GM13976 (cell line): Measurements from ENCODE around the gene LRRC23.
"Not testable (repeated sequence)": the region's sequence is repeated elsewhere in the genome, so short reads cannot be mapped to it uniquely, and the experiment has no call there.

Source experiments
- DNase-seq: peaks from one replicate; pipeline ENCODE4 v3.0.0; 2012; ENCODE audit warnings: low spot score
- CTCF ChIP-seq: IDR thresholded peaks from 2 replicates; pipeline ENCODE4 v1.5.1; 2012; ENCODE audit warnings: borderline replicate concordance, mild to moderate bottlenecking; ENCODE audit not compliant: insufficient read depth; ENCODE audit errors: extremely low read depth, missing control alignments, control extremely low read depth
- in situ Hi-C: fragments of 300-500 bp; cut with MboI; formaldehyde crosslinking; loops from one replicate; pipeline ENCODE4 v1.12.0; 2022; ENCODE audit warnings: low sequenced_read_pairs, mixed read lengths, inconsistent platforms; ENCODE audit not compliant: unreplicated experiment

LRRC23 gene

GRCh38 chr12:6873094-6874014 lies 31.3 kb upstream of the LRRC23 start, which contains the start of gene SPSB2:
TSS of gene SPSB2 (minus strand) at chr12:6873303. CDS start at chr12:6872901, 402 bp downstream.
- DNase-seq, result peak; percentile 99
- no peak for TF ChIP-seq CTCF
- in situ Hi-C loops, result no loop called here

- in situ Hi-C loops, DNase-seq: not testable (repeated sequence)
Observed at GRCh38 chr12:6874015-6874368, 30.6 kb upstream of the LRRC23 start.

GRCh38 chr12:6879824-6880223 lies 24.8 kb upstream of the LRRC23 start:
- DNase-seq, in situ Hi-C loops: not testable (repeated sequence)

- DNase-seq, result no peak
- in situ Hi-C loops, result no loop called here
- TF ChIP-seq CTCF, result no peak
Observed at GRCh38 chr12:6883252-6883651, 21.4 kb upstream of the LRRC23 start.

GRCh38 chr12:6883683-6884082 lies 20.9 kb upstream of the LRRC23 start:
- in situ Hi-C loops, result no loop called here
- TF ChIP-seq CTCF, result no peak
- DNase-seq, result no peak

- in situ Hi-C loops, result no loop called here
- DNase-seq, result no peak
- TF ChIP-seq CTCF, result no peak
Observed at GRCh38 chr12:6884539-6884938, 20.1 kb upstream of the LRRC23 start.

GRCh38 chr12:6886206-6886999 lies 18.2 kb upstream of the LRRC23 start:
- DNase-seq, in situ Hi-C loops: not testable (repeated sequence)

- in situ Hi-C loops, result no loop called here
- TF ChIP-seq CTCF, result no peak
- DNase-seq, result no peak
Observed at GRCh38 chr12:6887460-6887859, 17.2 kb upstream of the LRRC23 start.
